Trophoblast cell (in vitro differentiated cells and primary cell): ENCODE results near the gene ECM1.

Experiments
- DNase-seq, 2 donors: peaks; one replicate each; pipeline ENCODE4 v3.0.0-alpha.2; 2016
- H2AFZ ChIP-seq: 2 replicates; pipeline ENCODE4 v1.6.1; 2013; ENCODE audit warnings: low read length, moderate library complexity, mild to moderate bottlenecking; ENCODE audit not compliant: insufficient read depth, poor library complexity
- H2AK5ac ChIP-seq: 2 replicates; pipeline ENCODE4 v1.6.1; 2013; ENCODE audit warnings: mild to moderate bottlenecking, low read length
- H2BK120ac ChIP-seq: 2 replicates; pipeline ENCODE4 v1.6.1; 2013; ENCODE audit warnings: low read length, mild to moderate bottlenecking, moderate library complexity; ENCODE audit not compliant: insufficient read depth, poor library complexity
- H2BK12ac ChIP-seq: 2 replicates; pipeline ENCODE4 v1.6.1; 2013; ENCODE audit warnings: mild to moderate bottlenecking, low read length, moderate library complexity
- H2BK5ac ChIP-seq: 2 replicates; pipeline ENCODE4 v1.6.1; 2013; ENCODE audit warnings: low read length, low read depth, moderate library complexity, mild to moderate bottlenecking; ENCODE audit not compliant: poor library complexity
- H3K14ac ChIP-seq: 2 replicates; pipeline ENCODE4 v1.6.1; 2013; ENCODE audit warnings: mild to moderate bottlenecking, low read length
- H3K18ac ChIP-seq: 2 replicates; pipeline ENCODE4 v1.6.1; 2013; ENCODE audit warnings: mild to moderate bottlenecking, low read length
- H3K23ac ChIP-seq: 2 replicates; pipeline ENCODE4 v1.6.1; 2013; ENCODE audit warnings: low read length
- H3K27ac ChIP-seq: 2 replicates; pipeline ENCODE4 v1.5.1; 2013; ENCODE audit warnings: low read depth, mild to moderate bottlenecking, inconsistent platforms, low read length, moderate library complexity
- H3K27me3 ChIP-seq: 2 replicates; pipeline ENCODE4 v1.6.1; 2013; ENCODE audit warnings: inconsistent platforms, mild to moderate bottlenecking, low read length, moderate library complexity; ENCODE audit not compliant: insufficient read depth
- H3K36me3 ChIP-seq, 2 experiments: 1 replicate in 1 of 2; 2 replicates in 1 of 2; pipeline ENCODE4 v1.6.1; 2013; ENCODE audit warnings: low read length in 2 of 2, mild to moderate bottlenecking in 2 of 2, moderate library complexity in 1 of 2; ENCODE audit not compliant: insufficient read depth in 2 of 2, control insufficient read depth in 1 of 2
- H3K4ac ChIP-seq: 2 replicates; pipeline ENCODE4 v1.6.1; 2013; ENCODE audit warnings: low read depth, mild to moderate bottlenecking, low read length, moderate library complexity
- H3K4me1 ChIP-seq, 2 experiments: 1 replicate in 1 of 2; 2 replicates in 1 of 2; pipeline ENCODE4 v1.6.1; 2013; ENCODE audit warnings: low read length in 2 of 2, mild to moderate bottlenecking in 2 of 2, moderate library complexity in 1 of 2; ENCODE audit not compliant: insufficient read depth in 2 of 2, control insufficient read depth in 1 of 2
- H3K4me2 ChIP-seq: 2 replicates; pipeline ENCODE4 v1.6.1; 2013; ENCODE audit warnings: inconsistent platforms, mild to moderate bottlenecking, low read length, moderate library complexity
- H3K4me3 ChIP-seq: 2 replicates; pipeline ENCODE4 v1.5.1; 2013; ENCODE audit warnings: mild to moderate bottlenecking, low read depth, low read length, inconsistent platforms
- H3K79me1 ChIP-seq: one replicate; pipeline ENCODE4 v1.6.1; 2013; ENCODE audit warnings: low read length
- H3K79me2 ChIP-seq: 2 replicates; pipeline ENCODE4 v1.6.1; 2013; ENCODE audit warnings: low read length, mild to moderate bottlenecking; ENCODE audit not compliant: control insufficient read depth, insufficient read depth, poor library complexity
- H3K9ac ChIP-seq: 2 replicates; pipeline ENCODE4 v1.6.1; 2013; ENCODE audit warnings: mild to moderate bottlenecking, low read length
- H3K9me3 ChIP-seq: 2 replicates; pipeline ENCODE4 v1.6.1; 2013; ENCODE audit warnings: low read depth, mild to moderate bottlenecking, control low read depth, inconsistent platforms, low read length; ENCODE audit not compliant: insufficient read depth
- H4K12ac ChIP-seq: 2 replicates; pipeline ENCODE4 v1.6.1; 2013; ENCODE audit warnings: low read depth, mild to moderate bottlenecking, low read length, moderate library complexity
- H4K8ac ChIP-seq: 2 replicates; pipeline ENCODE4 v1.6.1; 2013; ENCODE audit warnings: low read depth, mild to moderate bottlenecking, low read length, moderate library complexity
- H4K91ac ChIP-seq: one replicate; pipeline ENCODE4 v1.6.1; 2013; ENCODE audit warnings: low read depth, mild to moderate bottlenecking, low read length, moderate library complexity
- WGBS: extraction: QIAGEN DNeasy Blood & Tissue Kit; methylation state at CpG from one replicate; pipeline ENCODE4 v1.1.7; 2013; ENCODE audit warnings: missing lambda C conversion rate; ENCODE audit not compliant: insufficient read length, insufficient coverage; ENCODE audit errors: extremely low coverage; 5-methylcytosine and 5-hydroxymethylcytosine counted together

ECM1 gene

DNA sequence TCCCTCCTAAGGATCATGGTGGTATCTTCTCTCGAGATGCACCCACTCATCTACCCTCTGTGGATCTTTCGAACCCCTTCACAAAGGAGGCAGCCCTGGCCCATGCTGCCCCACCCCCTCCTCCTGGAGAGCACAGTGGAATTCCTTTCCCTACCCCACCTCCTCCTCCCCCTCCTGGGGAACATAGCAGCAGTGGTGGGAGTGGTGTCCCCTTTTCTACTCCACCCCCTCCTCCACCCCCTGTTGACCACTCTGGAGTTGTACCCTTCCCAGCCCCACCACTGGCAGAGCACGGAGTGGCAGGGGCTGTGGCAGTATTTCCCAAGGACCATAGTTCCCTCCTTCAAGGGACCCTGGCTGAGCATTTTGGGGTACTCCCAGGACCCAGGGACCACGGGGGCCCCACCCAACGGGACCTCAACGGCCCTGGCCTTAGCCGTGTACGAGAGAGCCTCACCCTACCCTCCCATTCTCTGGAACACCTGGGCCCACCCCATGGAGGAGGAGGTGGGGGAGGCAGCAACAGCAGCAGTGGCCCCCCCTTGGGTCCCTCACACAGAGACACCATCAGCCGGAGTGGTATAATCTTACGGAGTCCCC is 35.2 kb upstream of the ECM1 start:
- Histone ChIP-seq H3K18ac (no peak overlapping the region), H2BK120ac (no peak overlapping the region), H3K4me2 (no peak overlapping the region), H3K4ac (no peak overlapping the region), H3K23ac (no peak overlapping the region), H3K36me3 (peaks cover 31 to 32% of the 10 kb centered on the region in 2 experiments), H2AK5ac (no peak overlapping the region), H3K79me2 (no peaks in the 10 kb centered on the region), H4K8ac (no peak overlapping the region), H3K27me3 (no peaks in the 10 kb centered on the region), H3K9ac (no peak overlapping the region), H3K14ac (no peak overlapping the region), H2BK12ac (no peak overlapping the region), H2BK5ac (no peak overlapping the region), H3K9me3 (no peaks in the 10 kb centered on the region), H4K12ac (peak overlapping the region; percentile 21), H2AFZ (no peak overlapping the region), H3K4me1 (no peaks in the 10 kb centered on the region), H3K4me3 (no peak overlapping the region), H3K27ac (no peak overlapping the region), H3K79me1 (no peaks in the 10 kb centered on the region), H4K91ac (no peak overlapping the region)
- no peak for DNase-seq
- WGBS = no CpG with 5 or more reads among the region's 10 CpGs

DNA sequence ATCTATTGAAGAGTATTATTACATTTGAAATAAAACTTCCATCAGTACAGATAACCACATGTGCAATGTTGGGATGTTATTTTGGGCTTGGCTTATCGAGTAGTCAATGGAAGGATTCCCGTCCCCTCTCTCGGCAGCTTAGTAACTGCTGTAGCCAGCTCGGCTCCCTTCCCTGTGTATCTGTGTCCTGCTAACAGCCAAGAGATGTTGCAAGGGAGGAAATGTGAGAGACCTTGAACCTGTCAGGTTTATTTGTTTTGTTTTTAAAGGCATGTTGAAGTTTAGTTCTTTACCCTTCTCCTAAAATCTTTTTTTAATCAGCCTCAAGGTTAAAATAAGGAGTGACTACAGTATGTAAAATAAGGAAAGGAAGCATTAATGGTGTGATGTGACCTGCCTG is 34.2 kb upstream of the ECM1 start:
- Histone ChIP-seq H4K91ac (no peak overlapping the region), H3K4me3 (no peak overlapping the region), H3K4me2 (no peak overlapping the region), H3K9ac (no peak overlapping the region), H3K9me3 (no peaks in the 10 kb centered on the region), H3K79me1 (no peaks in the 10 kb centered on the region), H3K27ac (no peak overlapping the region), H4K8ac (no peak overlapping the region), H3K4ac (no peak overlapping the region), H3K4me1 (no peaks in the 10 kb centered on the region), H3K14ac (no peak overlapping the region), H3K27me3 (no peaks in the 10 kb centered on the region), H2BK5ac (no peak overlapping the region), H3K79me2 (no peaks in the 10 kb centered on the region), H2BK120ac (no peak overlapping the region), H2BK12ac (no peak overlapping the region), H3K23ac (no peak overlapping the region), H3K18ac (no peak overlapping the region), H3K36me3 (peaks cover 27 to 28% of the 10 kb centered on the region in 2 experiments), H4K12ac (no peak overlapping the region), H2AFZ (no peak overlapping the region), H2AK5ac (no peak overlapping the region)
- WGBS = no CpG with 5 or more reads among the region's 4 CpGs
- no peak for DNase-seq

DNA sequence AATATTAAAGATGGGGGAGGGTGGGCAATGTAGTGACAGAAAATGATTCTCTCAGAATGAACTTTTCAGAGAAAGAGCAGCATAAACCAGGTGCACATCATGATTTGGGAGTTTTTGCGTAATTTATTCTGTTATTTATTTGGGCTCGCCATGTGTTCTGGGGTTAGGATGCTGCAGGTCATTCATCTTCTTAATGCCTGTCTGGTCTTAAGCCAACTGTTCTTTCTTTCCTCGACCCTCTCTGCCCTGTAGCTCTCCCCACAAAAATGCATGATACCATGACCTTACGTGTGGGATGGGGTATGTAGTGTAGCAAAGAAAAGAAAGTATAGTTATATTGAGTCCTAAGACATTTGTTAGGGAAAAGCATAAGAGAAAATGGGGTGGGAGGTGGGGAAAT is 33.0 kb upstream of the ECM1 start:
- no peak overlapping the region for H4K8ac ChIP-seq
- H3K4me3 ChIP-seq = no peak overlapping the region
- no peak overlapping the region for H4K91ac ChIP-seq
- no peaks in the 10 kb centered on the region for H3K79me2 ChIP-seq
- no peak overlapping the region for H3K9ac ChIP-seq
- no peak overlapping the region for H3K23ac ChIP-seq
- H3K9me3 ChIP-seq = no peaks in the 10 kb centered on the region
- no peaks in the 10 kb centered on the region for H3K27me3 ChIP-seq
- no peaks in the 10 kb centered on the region for H3K79me1 ChIP-seq
- no peak overlapping the region for H3K18ac ChIP-seq
- no peak for DNase-seq
- H3K14ac ChIP-seq = no peak overlapping the region
- no peak overlapping the region for H2AK5ac ChIP-seq
- no peak overlapping the region for H3K4me2 ChIP-seq
- H3K36me3 ChIP-seq = peaks cover 25 to 28% of the 10 kb centered on the region in 2 experiments
- H3K4me1 ChIP-seq = no peaks in the 10 kb centered on the region
- H2BK12ac ChIP-seq = no peak overlapping the region
- WGBS = no CpG with 5 or more reads among the region's 4 CpGs
- H4K12ac ChIP-seq = no peak overlapping the region
- no peak overlapping the region for H3K27ac ChIP-seq
- no peak overlapping the region for H3K4ac ChIP-seq
- no peak overlapping the region for H2AFZ ChIP-seq
- H2BK5ac ChIP-seq = no peak overlapping the region
- H2BK120ac ChIP-seq = no peak overlapping the region

DNA sequence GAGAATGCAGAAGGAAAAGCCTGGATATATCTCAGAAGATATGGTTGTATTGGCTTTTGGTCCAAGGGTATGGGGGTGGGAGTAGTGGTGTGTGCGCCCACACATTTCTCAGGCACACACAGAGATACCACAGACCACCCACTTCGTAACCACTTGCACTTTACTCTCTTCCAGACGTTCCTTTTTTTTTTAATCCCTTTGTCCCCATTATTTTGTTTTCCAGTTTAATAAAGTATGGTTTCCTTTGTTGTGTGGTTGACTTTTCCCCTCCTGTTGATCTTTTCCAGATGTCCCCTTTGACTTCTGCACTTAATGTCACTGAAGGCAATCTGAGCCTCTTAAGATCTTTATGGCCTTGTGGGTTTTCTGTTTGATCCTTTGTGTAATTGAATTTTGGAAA is 31.2 kb upstream of the ECM1 start:
- peaks cover 14% of the 10 kb centered on the region in 2 experiments for H3K36me3 ChIP-seq
- no peak overlapping the region for H2BK5ac ChIP-seq
- H2BK120ac ChIP-seq = no peak overlapping the region
- no peak overlapping the region for H4K12ac ChIP-seq
- no peak overlapping the region for H2AK5ac ChIP-seq
- no peak overlapping the region for H4K8ac ChIP-seq
- H3K9me3 ChIP-seq = no peaks in the 10 kb centered on the region
- no peak overlapping the region for H3K14ac ChIP-seq
- no peak overlapping the region for H2AFZ ChIP-seq
- no peaks in the 10 kb centered on the region for H3K79me2 ChIP-seq
- H3K4me2 ChIP-seq = no peak overlapping the region
- H3K23ac ChIP-seq = no peak overlapping the region
- DNase-seq = no peak
- H3K4me1 ChIP-seq = no peaks in the 10 kb centered on the region
- H2BK12ac ChIP-seq = no peak overlapping the region
- H3K27me3 ChIP-seq = no peaks in the 10 kb centered on the region
- WGBS = no CpG with 5 or more reads among the region's 3 CpGs
- H3K9ac ChIP-seq = no peak overlapping the region
- no peak overlapping the region for H3K4me3 ChIP-seq
- no peak overlapping the region for H3K27ac ChIP-seq
- no peak overlapping the region for H4K91ac ChIP-seq
- H3K18ac ChIP-seq = no peak overlapping the region
- H3K79me1 ChIP-seq = no peaks in the 10 kb centered on the region
- H3K4ac ChIP-seq = no peak overlapping the region
